Caki2 (cell line): ENCODE data around the gene BMAL1. TPM values are rescaled to one million over a fixed set of nuclear protein-coding genes. Genes with fewer than 3 reads are reported as not detected.

Source experiments
- DNase-seq: peaks from one replicate; pipeline ENCODE4 v3.0.0-alpha.2; 2015; ENCODE audit warnings: low read depth
- in situ Hi-C: cut with HindIII; loops from 2 replicates; pipeline ENCODE4 v1.10.0; 2016; ENCODE audit warnings: low sequenced_read_pairs, low pct_unique_long_range_greater_than_20kb, mixed read lengths
- total RNA-seq: library from RNA; depleted of rRNA; stranded (reverse); fragments of >200 nt; shearing (Covaris generic); gene quantifications from 2 replicates; pipeline ENCODE4 v1.2.3, GENCODE V29; 2014; ENCODE audit warnings: low replicate concordance

BMAL1 gene
- total RNA-seq, 1 experiment from 2014 or later: 11.3 TPM

- in situ Hi-C loops: no loop called here
- no peak for DNase-seq
Measured at GRCh38 chr11:13349581-13349980, 72.0 kb downstream of the BMAL1 start.

DNA sequence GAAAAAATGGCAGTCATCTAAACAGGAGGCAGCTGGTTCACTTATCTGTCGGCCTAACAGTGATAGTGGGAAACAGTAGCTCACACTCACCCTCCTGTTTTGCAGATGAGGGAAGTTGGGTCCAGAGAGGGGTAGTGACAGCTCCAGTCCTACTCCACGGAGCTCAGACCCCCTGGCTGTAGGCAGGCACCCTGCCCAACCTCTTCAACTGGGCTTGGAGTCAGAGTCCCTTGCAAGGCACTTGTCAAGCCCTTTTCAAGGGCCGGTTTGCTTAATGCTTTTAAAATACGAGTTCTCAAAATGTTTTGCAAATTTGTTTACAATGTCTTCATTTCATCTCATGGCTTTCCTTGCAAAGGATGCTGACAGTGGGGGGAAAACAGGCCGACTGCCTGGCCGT lies 75.1 kb downstream of the BMAL1 start:
- in situ Hi-C loops: no loop called here
- no peak for DNase-seq

GRCh38 chr11:13354335-13354734 lies 76.7 kb downstream of the BMAL1 start:
- in situ Hi-C loops: no loop called here

GRCh38 chr11:13355191-13355590 lies 77.6 kb downstream of the BMAL1 start:
- in situ Hi-C loops: no loop called here
- no peak for DNase-seq

More at GRCh38 chr11:13354335-13354734, 76.7 kb downstream of the BMAL1 start:
- DNase-seq: no peak

GRCh38 chr11:13357232-13357631 lies 79.6 kb downstream of the BMAL1 start:
- no peak for DNase-seq
- in situ Hi-C loops: no loop called here

GRCh38 chr11:13358596-13359270 lies 81.1 kb downstream of the BMAL1 start:
- no peak for DNase-seq
- in situ Hi-C loops: no loop called here

GRCh38 chr11:13362596-13363109 lies 85.1 kb downstream of the BMAL1 start:
- in situ Hi-C loops: no loop called here
- DNase-seq: no peak

- DNase-seq: no peak
- in situ Hi-C loops: no loop called here
Measured at GRCh38 chr11:13364388-13364787, 86.8 kb downstream of the BMAL1 start.

GRCh38 chr11:13366266-13367026 lies 88.9 kb downstream of the BMAL1 start:
- in situ Hi-C loops: no loop called here
- DNase-seq: peak; percentile 35

DNA sequence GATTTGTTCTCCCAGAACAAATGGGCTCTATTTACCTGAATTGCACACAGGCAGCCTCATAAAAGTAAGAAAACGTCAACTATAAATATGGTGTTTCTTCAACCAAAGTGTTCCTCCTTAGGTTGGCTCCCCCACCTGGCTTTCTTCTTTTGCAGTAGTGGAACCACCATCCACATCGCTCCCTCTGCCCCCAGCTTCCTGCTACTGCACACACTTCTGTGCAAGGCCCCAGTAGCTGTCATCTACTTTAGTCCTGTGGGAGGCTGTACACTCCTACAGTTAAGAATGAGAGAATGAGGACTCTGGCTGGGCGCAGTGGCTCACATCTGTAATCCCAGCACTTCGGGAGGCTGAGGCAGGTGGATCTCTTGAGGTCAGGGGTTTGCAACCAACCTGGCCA lies 89.5 kb downstream of the BMAL1 start:
- in situ Hi-C loops: no loop called here
- DNase-seq: no peak

DNA sequence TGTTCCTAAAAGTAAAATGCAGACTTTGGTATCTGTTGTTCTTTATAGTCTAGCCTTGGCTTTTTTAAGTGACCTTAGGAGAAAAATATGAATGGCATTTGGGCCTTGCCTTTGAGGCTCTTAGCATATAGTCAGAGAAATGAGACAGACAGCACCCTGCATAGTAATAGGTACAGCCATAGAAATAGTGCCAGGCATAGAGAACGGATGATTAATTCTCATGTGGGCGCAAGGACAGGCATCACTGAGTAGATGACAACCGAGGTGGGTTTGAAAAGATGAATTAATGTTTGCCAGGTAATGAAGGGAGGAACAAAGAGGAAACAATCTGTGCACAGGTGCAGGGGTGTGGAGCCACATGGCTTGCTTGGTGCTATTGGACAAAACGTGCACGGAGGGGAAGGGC lies 90.5 kb downstream of the BMAL1 start:
- DNase-seq: peak; percentile 81
- in situ Hi-C loops: no loop called here

DNA sequence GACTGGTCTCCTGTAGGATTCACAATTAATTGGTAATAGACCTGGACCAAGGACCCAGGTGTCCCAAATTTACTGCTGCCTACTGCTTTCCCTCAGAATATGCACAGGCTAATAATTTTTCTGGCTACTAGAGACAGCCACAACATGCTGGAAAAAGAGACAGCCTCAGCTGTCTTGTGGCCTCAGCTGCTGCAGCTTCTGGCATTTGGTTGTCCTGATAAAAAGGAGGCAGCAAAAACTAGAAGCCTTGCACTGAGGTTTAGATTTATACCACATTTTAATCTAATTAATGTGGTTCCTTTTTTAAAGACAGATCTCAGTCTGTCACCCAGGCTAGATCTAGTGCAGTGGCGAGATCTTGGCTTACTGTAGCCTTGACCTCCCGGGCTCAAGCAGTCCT lies 95.6 kb downstream of the BMAL1 start:
- no peak for DNase-seq
- in situ Hi-C loops: no loop called here

DNA sequence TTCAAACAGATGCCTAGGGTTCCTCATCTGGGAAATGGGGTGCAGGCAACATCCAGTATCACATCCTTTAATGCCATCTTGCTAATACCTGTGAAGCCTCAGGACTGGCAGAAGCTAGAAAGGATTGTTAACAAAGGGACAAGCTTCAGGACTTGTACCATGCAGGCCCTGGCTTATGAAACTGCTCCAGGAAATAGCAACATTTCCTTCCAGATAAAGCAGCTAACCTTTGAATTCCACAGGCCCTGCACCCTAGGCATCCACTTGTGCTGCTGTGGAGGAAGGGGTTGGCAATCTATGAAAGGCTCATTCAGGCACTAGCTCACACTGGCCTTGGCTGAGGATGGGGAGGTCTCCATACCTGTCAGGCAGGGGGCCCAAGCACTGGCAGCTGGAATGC lies 98.2 kb downstream of the BMAL1 start:
- no peak for DNase-seq
- in situ Hi-C loops: no loop called here

DNA sequence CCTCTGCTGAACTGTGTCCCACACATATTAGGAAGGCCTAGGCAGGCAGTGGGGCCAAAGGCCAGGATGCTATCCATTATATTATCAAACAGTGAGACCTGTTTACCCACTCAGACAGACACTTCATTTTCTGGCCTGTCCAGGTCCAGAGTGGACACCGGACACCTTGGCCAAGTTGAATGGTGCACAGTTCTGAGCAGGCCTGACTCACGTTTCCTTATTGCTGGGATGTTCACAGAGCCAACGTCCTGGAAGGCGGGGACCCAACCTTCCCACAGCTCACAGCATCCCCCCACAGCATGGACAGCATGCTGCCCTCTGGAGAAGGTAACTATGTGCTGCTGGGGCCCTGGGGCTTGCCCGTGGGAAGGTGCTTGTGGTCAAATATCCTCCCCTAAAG lies 98.8 kb downstream of the BMAL1 start:
- in situ Hi-C loops: no loop called here
- DNase-seq: no peak

DNA sequence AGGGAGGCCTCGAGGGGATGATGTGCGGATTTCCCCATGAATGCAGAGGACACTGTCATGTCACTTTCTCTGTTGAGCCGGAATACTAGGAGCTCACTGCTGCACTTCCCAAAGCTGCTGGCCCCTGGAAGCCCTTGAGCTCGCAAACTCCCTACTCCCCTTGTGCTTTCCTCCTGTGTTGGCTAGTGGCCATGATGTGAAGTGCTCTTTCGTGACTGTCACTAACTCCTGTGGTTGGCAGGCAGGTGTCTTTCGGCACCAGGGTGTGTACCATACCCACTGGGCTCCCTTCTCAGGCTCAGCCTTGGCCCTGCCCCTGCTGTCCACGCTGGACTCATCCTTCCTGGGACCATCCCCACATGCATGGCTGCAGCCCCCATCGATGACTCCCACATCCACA lies 99.2 kb downstream of the BMAL1 start:
- in situ Hi-C loops: no loop called here
- DNase-seq: no peak

DNA sequence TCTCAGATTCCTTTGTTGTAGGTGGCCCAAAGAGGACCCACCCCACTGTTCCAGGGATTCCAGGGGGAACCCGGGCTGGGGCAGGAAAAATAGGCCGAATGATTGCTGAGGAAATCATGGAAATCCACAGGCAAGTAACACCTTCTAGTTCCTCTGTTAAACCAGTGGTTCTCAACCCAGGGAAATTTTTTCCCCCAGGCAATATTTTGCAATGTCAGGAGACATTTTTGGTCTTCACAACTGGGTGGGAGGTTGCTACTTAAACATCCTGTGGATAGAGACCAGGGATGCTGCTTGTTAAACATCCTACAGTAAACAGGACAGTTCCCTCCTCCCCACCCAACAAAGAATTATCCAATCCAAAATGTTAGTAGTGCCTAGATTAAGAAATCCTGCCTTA lies 100.7 kb downstream of the BMAL1 start:
- no peak for DNase-seq
- in situ Hi-C loops: no loop called here

GRCh38 chr11:13380731-13381130 lies 103.1 kb downstream of the BMAL1 start:
- in situ Hi-C loops: no loop called here
- no peak for DNase-seq

GRCh38 chr11:13382751-13383150 lies 105.2 kb downstream of the BMAL1 start:
- in situ Hi-C loops: no loop called here

DNA sequence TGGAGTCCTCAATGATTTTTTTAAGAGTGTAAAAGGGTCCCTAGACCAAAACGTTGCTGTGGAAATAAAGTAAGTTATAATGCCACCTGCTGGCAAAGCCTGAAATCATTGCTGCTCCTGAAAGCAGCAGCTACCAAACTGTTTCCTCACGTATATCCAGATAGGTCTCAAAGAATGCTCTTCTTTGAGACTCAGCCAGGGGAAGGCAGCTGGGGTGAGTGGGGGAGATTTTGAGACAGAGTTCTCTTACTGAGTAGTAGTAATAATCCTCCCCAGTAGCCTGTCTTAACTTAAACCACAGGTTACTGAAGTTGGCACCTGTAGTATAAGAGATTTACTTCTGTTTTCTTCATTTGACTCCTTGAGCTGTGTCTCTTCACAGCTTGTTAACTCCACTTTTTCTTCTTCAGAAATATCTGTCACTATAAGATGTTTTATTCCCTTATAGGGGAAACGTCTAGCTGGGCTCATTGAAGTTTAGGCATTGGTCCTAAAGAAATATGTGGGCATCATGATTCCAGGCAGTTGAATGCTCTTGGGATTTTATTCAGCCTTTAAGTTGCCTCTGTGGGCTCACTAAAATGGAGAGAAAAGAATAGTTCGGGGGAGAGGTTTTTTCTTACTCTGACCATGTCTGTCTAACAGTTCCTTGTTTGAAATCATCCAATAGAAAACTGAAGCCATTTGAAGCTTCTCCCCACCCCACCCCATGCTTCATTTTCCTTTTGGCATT lies 107.5 kb downstream of the BMAL1 start:
- in situ Hi-C loops: no loop called here
- DNase-seq: no peak

More at GRCh38 chr11:13382751-13383150, 105.2 kb downstream of the BMAL1 start:
- no peak for DNase-seq
